Measurements from ENCODE around the gene LPGAT1. TPM values are rescaled to one million over a fixed set of nuclear protein-coding genes. Genes with fewer than 3 reads are reported as not detected.
A peak's percentile ranks its signal among the peaks of the same experiment; 100 is the strongest.
"Not testable (repeated sequence)": the region's sequence is repeated elsewhere in the genome, so short reads cannot be mapped to it uniquely, and the experiment has no call there.

LPGAT1 gene
- 3.9 TPM for polyA plus RNA-seq (2013, experiment 1 of 2)
- polyA plus RNA-seq (2013, experiment 2 of 2): 5.2 TPM

DNA sequence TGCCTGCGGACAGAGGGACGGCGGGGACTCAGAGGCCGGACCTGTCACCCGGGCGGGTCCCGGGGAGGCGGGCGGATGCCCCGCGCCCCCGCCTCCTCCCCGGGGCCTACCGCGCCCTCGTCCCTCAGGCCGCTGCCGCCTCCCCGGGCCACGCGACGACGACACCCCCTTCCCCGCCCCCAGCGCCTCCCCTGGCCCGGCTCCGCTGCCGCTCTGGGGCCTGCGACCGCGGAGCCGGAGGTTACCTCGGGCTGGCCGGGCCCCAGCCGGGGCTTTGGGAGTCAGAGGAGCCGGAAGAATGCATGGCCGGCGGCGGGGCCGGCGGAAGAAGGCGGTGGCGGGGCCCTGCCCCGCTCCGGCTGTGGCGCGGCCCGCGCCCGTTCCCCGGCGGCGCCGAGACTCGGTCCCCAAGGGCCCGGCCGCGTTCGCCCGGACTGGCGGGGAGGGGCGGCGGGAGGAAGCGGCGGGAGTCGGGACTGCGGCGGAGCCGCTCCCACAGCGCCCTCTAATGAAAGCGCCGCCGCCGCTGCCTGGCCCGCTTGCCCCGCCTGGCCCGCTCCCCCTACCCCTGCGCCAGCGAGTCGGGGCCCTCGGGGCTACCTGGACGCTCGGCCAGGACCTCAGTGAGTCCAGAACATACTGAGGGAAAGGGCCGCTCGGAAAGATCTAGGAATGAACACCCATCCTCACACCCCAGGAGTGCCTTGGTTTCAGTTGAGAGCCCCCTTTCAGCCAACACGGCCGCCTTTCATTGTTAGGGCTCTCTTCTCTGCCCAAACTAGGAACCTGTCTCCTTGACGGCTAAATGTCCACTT, at the start of gene LPGAT1:
Gene LPGAT1, minus strand, starts transcription at position 436 of the 815 bp plus-strand sequence. CDS start 1,467 bp downstream, outside the sequence.
- peaks cover 29% of the 10 kb centered on the region for H3K27me3 ChIP-seq (ENCODE audit: insufficient read depth, low read length)
- no peaks in the 10 kb centered on the region for H3K9me3 ChIP-seq (ENCODE audit: insufficient read depth, low read depth, low read length)
- 1% methylated on average over 88 of the region's 88 CpGs for WGBS
- peak within 1 kb of the TSS; percentile 58 for H3K4me3 ChIP-seq (ENCODE audit: low read length)
- peak within 1 kb of the TSS; percentile 69 for H3K9ac ChIP-seq (ENCODE audit: low read depth, low read length)
- H3K27ac ChIP-seq (ENCODE audit: low read depth, low read length): no peak within 1 kb of the TSS
- H3K36me3 ChIP-seq (ENCODE audit: insufficient read depth, low read length): no peaks in the 10 kb centered on the region
- H3K4me1 ChIP-seq (ENCODE audit: insufficient read depth, low read length): no peaks in the 10 kb centered on the region

DNA sequence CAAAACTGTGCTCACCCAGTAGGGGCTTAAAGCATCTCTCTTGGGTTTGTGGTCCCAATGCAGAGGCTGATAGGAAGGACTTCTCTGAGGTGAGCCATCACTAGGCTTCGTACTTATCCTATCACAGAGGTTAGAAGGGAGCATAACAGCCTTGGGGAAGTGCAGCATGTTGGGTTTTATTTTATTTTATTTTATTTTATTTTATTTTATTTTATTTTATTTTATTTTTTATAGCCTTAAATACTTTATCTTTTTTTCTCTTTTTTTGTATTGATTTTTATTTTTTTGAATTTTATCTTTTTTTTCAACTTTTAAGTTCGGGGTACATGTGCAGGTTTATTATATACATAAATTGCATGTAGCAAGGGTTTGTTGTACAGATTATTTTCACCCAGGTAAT, 48.9 kb upstream of the LPGAT1 start:
- no peak overlapping the region for H3K4me3 ChIP-seq (ENCODE audit: low read length)
- no peak overlapping the region for H3K27ac ChIP-seq (ENCODE audit: low read depth, low read length)
- H3K27me3 ChIP-seq (ENCODE audit: insufficient read depth, low read length): no peaks in the 10 kb centered on the region
- 100% methylated on average over 1 of the region's 2 CpGs for WGBS
- no peaks in the 10 kb centered on the region for H3K4me1 ChIP-seq (ENCODE audit: insufficient read depth, low read length)
- H3K9ac ChIP-seq (ENCODE audit: low read depth, low read length): no peak overlapping the region
- H3K9me3 ChIP-seq (ENCODE audit: insufficient read depth, low read depth, low read length): no peaks in the 10 kb centered on the region
- no peaks in the 10 kb centered on the region for H3K36me3 ChIP-seq (ENCODE audit: insufficient read depth, low read length)

DNA sequence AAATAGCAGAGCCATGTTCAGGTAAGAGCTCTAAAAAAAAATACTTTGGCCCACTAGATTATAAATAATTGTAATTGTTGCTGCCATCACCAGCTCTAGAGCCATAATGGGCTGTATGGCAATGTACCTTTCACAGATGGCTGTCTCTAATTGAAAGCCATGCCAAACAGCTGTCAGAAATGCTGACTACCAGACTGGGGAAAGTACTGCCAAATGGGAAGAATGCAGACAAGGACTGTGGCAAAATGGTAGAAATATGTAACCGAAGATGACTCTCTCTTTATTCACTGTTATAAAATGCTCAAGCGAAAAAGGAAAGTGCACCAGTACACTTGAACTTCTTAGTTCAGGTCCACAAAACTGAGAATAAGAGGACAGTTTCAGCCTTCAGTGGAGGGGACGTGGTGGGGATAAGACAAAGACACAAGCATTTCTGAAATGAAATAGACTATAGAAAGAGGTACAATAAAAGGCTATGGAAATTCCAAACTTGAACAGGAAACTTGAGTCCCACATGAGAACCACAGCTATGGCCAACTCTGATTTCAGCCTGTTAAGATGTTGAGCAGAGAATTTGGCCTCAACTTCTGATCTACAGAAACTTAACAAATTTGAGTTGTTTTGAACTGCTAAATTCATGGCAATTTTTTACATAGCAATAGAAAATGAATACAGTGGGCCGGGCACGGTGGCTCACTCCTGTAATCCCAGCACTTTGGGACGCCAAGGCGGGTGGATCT, 46.5 kb upstream of the LPGAT1 start:
- Histone ChIP-seq H3K27me3 (ENCODE audit: insufficient read depth, low read length) (no peaks in the 10 kb centered on the region), H3K36me3 (ENCODE audit: insufficient read depth, low read length) (no peaks in the 10 kb centered on the region), H3K27ac (ENCODE audit: low read depth, low read length) (no peak overlapping the region), H3K4me1 (ENCODE audit: insufficient read depth, low read length) (no peaks in the 10 kb centered on the region), H3K9ac (ENCODE audit: low read depth, low read length) (no peak overlapping the region), H3K9me3 (ENCODE audit: insufficient read depth, low read depth, low read length) (no peaks in the 10 kb centered on the region), H3K4me3 (ENCODE audit: low read length) (no peak overlapping the region)
- 95% methylated on average over 7 of the region's 7 CpGs for WGBS

GRCh38 chr1:211875541-211875940, 45.0 kb upstream of the LPGAT1 start:
- Histone ChIP-seq H3K9ac (ENCODE audit: low read depth, low read length) (no peak overlapping the region), H3K4me3 (ENCODE audit: low read length) (no peak overlapping the region), H3K9me3 (ENCODE audit: insufficient read depth, low read depth, low read length) (no peaks in the 10 kb centered on the region), H3K27ac (ENCODE audit: low read depth, low read length) (no peak overlapping the region), H3K4me1 (ENCODE audit: insufficient read depth, low read length) (no peaks in the 10 kb centered on the region), H3K36me3 (ENCODE audit: insufficient read depth, low read length) (no peaks in the 10 kb centered on the region), H3K27me3 (ENCODE audit: insufficient read depth, low read length) (no peaks in the 10 kb centered on the region)

GRCh38 chr1:211874521-211875347, 44.2 kb upstream of the LPGAT1 start:
- H3K9ac ChIP-seq (ENCODE audit: low read depth, low read length): no peak overlapping the region

GRCh38 chr1:211873731-211874130, 43.2 kb upstream of the LPGAT1 start:
- H3K9me3 ChIP-seq (ENCODE audit: insufficient read depth, low read depth, low read length); H3K4me3 ChIP-seq (ENCODE audit: low read length); H3K4me1 ChIP-seq (ENCODE audit: insufficient read depth, low read length); H3K9ac ChIP-seq (ENCODE audit: low read depth, low read length); H3K27ac ChIP-seq (ENCODE audit: low read depth, low read length); H3K36me3 ChIP-seq (ENCODE audit: insufficient read depth, low read length); H3K27me3 ChIP-seq (ENCODE audit: insufficient read depth, low read length): not testable (repeated sequence)
- WGBS: 95% methylated on average over 3 of the region's 3 CpGs

More at GRCh38 chr1:211874521-211875347, 44.2 kb upstream of the LPGAT1 start:
- Histone ChIP-seq H3K9me3 (ENCODE audit: insufficient read depth, low read depth, low read length) (no peaks in the 10 kb centered on the region), H3K27ac (ENCODE audit: low read depth, low read length) (no peak overlapping the region), H3K4me1 (ENCODE audit: insufficient read depth, low read length) (no peaks in the 10 kb centered on the region), H3K4me3 (ENCODE audit: low read length) (no peak overlapping the region), H3K36me3 (ENCODE audit: insufficient read depth, low read length) (no peaks in the 10 kb centered on the region), H3K27me3 (ENCODE audit: insufficient read depth, low read length) (no peaks in the 10 kb centered on the region)
- WGBS: 91% methylated on average over 24 of the region's 25 CpGs

DNA sequence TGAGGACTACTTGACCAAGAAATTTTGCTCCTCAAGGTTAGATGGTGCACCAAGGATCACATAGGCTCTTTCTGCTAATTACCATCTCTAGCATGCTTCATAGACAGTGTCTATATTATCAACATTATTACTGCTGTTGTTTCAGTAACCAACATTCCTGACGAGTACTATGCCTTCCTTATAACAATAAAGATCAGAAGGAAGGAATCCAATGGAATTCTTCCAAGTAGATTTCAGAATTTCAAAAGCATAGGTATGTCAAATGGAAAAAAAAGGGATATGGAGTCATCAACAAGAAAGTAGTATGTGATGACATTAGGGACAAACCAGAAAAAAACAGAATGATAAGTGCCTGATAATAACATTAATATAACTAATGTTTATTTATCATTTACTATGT, 39.6 kb upstream of the LPGAT1 start:
- Histone ChIP-seq H3K9me3 (ENCODE audit: insufficient read depth, low read depth, low read length) (no peaks in the 10 kb centered on the region), H3K27ac (ENCODE audit: low read depth, low read length) (no peak overlapping the region), H3K4me3 (ENCODE audit: low read length) (no peak overlapping the region), H3K36me3 (ENCODE audit: insufficient read depth, low read length) (no peaks in the 10 kb centered on the region), H3K9ac (ENCODE audit: low read depth, low read length) (no peak overlapping the region), H3K4me1 (ENCODE audit: insufficient read depth, low read length) (no peaks in the 10 kb centered on the region), H3K27me3 (ENCODE audit: insufficient read depth, low read length) (no peaks in the 10 kb centered on the region)
- WGBS: 100% methylated on average over 1 of the region's 1 CpG

GRCh38 chr1:211865180-211865579, 34.6 kb upstream of the LPGAT1 start:
- Histone ChIP-seq H3K4me3 (ENCODE audit: low read length) (no peak overlapping the region), H3K36me3 (ENCODE audit: insufficient read depth, low read length) (no peaks in the 10 kb centered on the region), H3K27me3 (ENCODE audit: insufficient read depth, low read length) (no peaks in the 10 kb centered on the region), H3K27ac (ENCODE audit: low read depth, low read length) (no peak overlapping the region), H3K4me1 (ENCODE audit: insufficient read depth, low read length) (no peaks in the 10 kb centered on the region), H3K9me3 (ENCODE audit: insufficient read depth, low read depth, low read length) (no peaks in the 10 kb centered on the region), H3K9ac (ENCODE audit: low read depth, low read length) (no peak overlapping the region)
- 100% methylated on average over 2 of the region's 2 CpGs for WGBS

GRCh38 chr1:211859405-211859804, 28.8 kb upstream of the LPGAT1 start:
- Histone ChIP-seq H3K9ac (ENCODE audit: low read depth, low read length) (no peak overlapping the region), H3K4me1 (ENCODE audit: insufficient read depth, low read length) (no peaks in the 10 kb centered on the region), H3K4me3 (ENCODE audit: low read length) (no peak overlapping the region), H3K36me3 (ENCODE audit: insufficient read depth, low read length) (no peaks in the 10 kb centered on the region), H3K9me3 (ENCODE audit: insufficient read depth, low read depth, low read length) (peaks cover 12% of the 10 kb centered on the region), H3K27me3 (ENCODE audit: insufficient read depth, low read length) (no peaks in the 10 kb centered on the region), H3K27ac (ENCODE audit: low read depth, low read length) (no peak overlapping the region)
- WGBS: 96% methylated on average over 2 of the region's 3 CpGs

- no peaks in the 10 kb centered on the region for H3K36me3 ChIP-seq (ENCODE audit: insufficient read depth, low read length)
- no peak overlapping the region for H3K27ac ChIP-seq (ENCODE audit: low read depth, low read length)
- no peaks in the 10 kb centered on the region for H3K4me1 ChIP-seq (ENCODE audit: insufficient read depth, low read length)
- H3K4me3 ChIP-seq (ENCODE audit: low read length): no peak overlapping the region
- WGBS: 80% methylated on average over 3 of the region's 3 CpGs
- no peak overlapping the region for H3K9ac ChIP-seq (ENCODE audit: low read depth, low read length)
- H3K9me3 ChIP-seq (ENCODE audit: insufficient read depth, low read depth, low read length): no peaks in the 10 kb centered on the region
- H3K27me3 ChIP-seq (ENCODE audit: insufficient read depth, low read length): no peaks in the 10 kb centered on the region
Observed at GRCh38 chr1:211851174-211851573, 20.6 kb upstream of the LPGAT1 start.

All from HUES64 (cell line).